Endodermal cell (in vitro differentiated cells): Measurements from ENCODE around the gene GP1BA. TPM values are rescaled to one million over a fixed set of nuclear protein-coding genes. Genes with fewer than 3 reads are reported as not detected.

Source experiments
- DNase-seq: peaks from one replicate; pipeline ENCODE4 v3.0.0-alpha.2; 2017
- H3K27ac ChIP-seq: 2 replicates; pipeline ENCODE4 v1.5.1; 2013; ENCODE audit warnings: mild to moderate bottlenecking, low read depth, low read length, moderate library complexity
- H3K27me3 ChIP-seq: 2 replicates; pipeline ENCODE4 v1.6.1; 2013; ENCODE audit warnings: mild to moderate bottlenecking, low read length, moderate library complexity; ENCODE audit not compliant: insufficient read depth, control insufficient read depth, poor library complexity, severe bottlenecking
- H3K36me3 ChIP-seq: 2 replicates; pipeline ENCODE4 v1.7.0; 2013; ENCODE audit warnings: mild to moderate bottlenecking, low read length, moderate library complexity; ENCODE audit not compliant: control insufficient read depth, insufficient read depth
- H3K4me1 ChIP-seq: one replicate; pipeline ENCODE4 v1.7.0; 2013; ENCODE audit warnings: low read length; ENCODE audit not compliant: control insufficient read depth, insufficient read depth
- H3K4me3 ChIP-seq: 2 replicates; pipeline ENCODE4 v1.5.1; 2013; ENCODE audit warnings: mild to moderate bottlenecking, low read length, moderate library complexity
- H3K9ac ChIP-seq: 2 replicates; pipeline ENCODE4 v1.6.1; 2013; ENCODE audit warnings: mild to moderate bottlenecking, low read length, moderate library complexity; ENCODE audit not compliant: poor library complexity, severe bottlenecking; ENCODE audit errors: extremely low read depth
- H3K9me3 ChIP-seq: 2 replicates; pipeline ENCODE4 v1.6.1; 2013; ENCODE audit warnings: mild to moderate bottlenecking, low read length, moderate library complexity; ENCODE audit not compliant: control insufficient read depth
- H3K27ac Mint-ChIP-seq: 2 replicates; pipeline ENCODE4 v1.8.0; 2020; ENCODE audit warnings: mixed read lengths
- H3K27me3 Mint-ChIP-seq: 2 replicates; pipeline ENCODE4 v1.8.0; 2021; ENCODE audit warnings: mild to moderate bottlenecking, mixed read lengths; ENCODE audit not compliant: insufficient read depth
- H3K36me3 Mint-ChIP-seq: 2 replicates; pipeline ENCODE4 v1.8.0; 2020; ENCODE audit warnings: low read depth, mixed read lengths
- H3K4me1 Mint-ChIP-seq: 2 replicates; pipeline ENCODE4 v1.8.0; 2020; ENCODE audit warnings: mixed read lengths
- H3K4me3 Mint-ChIP-seq: 2 replicates; pipeline ENCODE4 v1.8.0; 2020; ENCODE audit warnings: mild to moderate bottlenecking, moderate library complexity, mixed read lengths
- H3K9me3 Mint-ChIP-seq: 2 replicates; pipeline ENCODE4 v1.8.0; 2020; ENCODE audit warnings: mild to moderate bottlenecking, mixed read lengths
- CTCF ChIP-seq: fragments of 200-600 bp; sonication (generic); conservative IDR thresholded peaks from 2 replicates; pipeline ENCODE4 v1.5.0; 2021; ENCODE audit warnings: antibody characterized with exemption, mild to moderate bottlenecking
- WGBS, 2 experiments: methylation state at CpG; one replicate each; pipeline versions ENCODE4 v1.1.5 to v1.1.7; 2013; ENCODE audit warnings: missing lambda C conversion rate in 2 of 2, mixed read lengths in 1 of 2; ENCODE audit not compliant: insufficient coverage in 1 of 2, insufficient read length in 1 of 2; 5-methylcytosine and 5-hydroxymethylcytosine counted together
- total RNA-seq, 2 donors: library from RNA; stranded (reverse); fragmentation: NEBNext Ultra II Directional in 1 of 2; extraction: Animal tissue kit (Norgen Biotek cat#: 25700) in 1 of 2; gene quantifications; 2 replicates in 1 of 2; 3 replicates in 1 of 2; pipeline ENCODE4 v1.2.1, GENCODE V29; 2021

The GP1BA gene
- total RNA-seq, 2 donors from 2014 or later, result not detected

GRCh38 chr17:4965311-4965986, 33.4 kb downstream of the GP1BA start:
- H3K27ac ChIP-seq, result no peak overlapping the region
- H3K9me3 ChIP-seq, result peaks cover 5% of the 10 kb centered on the region
- H3K9ac ChIP-seq, result no peak overlapping the region
- no peak overlapping the region for H3K4me3 Mint-ChIP-seq
- H3K36me3 Mint-ChIP-seq, result peaks cover 29% of the 10 kb centered on the region
- H3K4me1 Mint-ChIP-seq, result peaks cover 21% of the 10 kb centered on the region
- peaks cover 12% of the 10 kb centered on the region for H3K9me3 Mint-ChIP-seq
- no peak overlapping the region for H3K4me3 ChIP-seq
- peaks cover 6% of the 10 kb centered on the region for H3K4me1 ChIP-seq
- WGBS, 2 experiments, result 95 to 96% methylated on average over 8 to 12 of the region's 15 CpGs
- no peaks in the 10 kb centered on the region for H3K27me3 ChIP-seq
- peak overlapping the region; percentile 55 for H3K27ac Mint-ChIP-seq
- no peak for TF ChIP-seq CTCF
- H3K36me3 ChIP-seq, result peaks cover 34% of the 10 kb centered on the region
- DNase-seq, result no peak
- no peaks in the 10 kb centered on the region for H3K27me3 Mint-ChIP-seq

GRCh38 chr17:4966844-4967538, 34.9 kb downstream of the GP1BA start:
- H3K9me3 ChIP-seq, result peaks cover 5% of the 10 kb centered on the region
- DNase-seq, result peak; percentile 100
- H3K27me3 Mint-ChIP-seq, result no peaks in the 10 kb centered on the region
- H3K27ac ChIP-seq, result peak overlapping the region; percentile 95
- H3K4me3 Mint-ChIP-seq, result no peak overlapping the region
- peaks cover 18% of the 10 kb centered on the region for H3K4me1 Mint-ChIP-seq
- peaks cover 31% of the 10 kb centered on the region for H3K36me3 Mint-ChIP-seq
- H3K27me3 ChIP-seq, result no peaks in the 10 kb centered on the region
- TF ChIP-seq CTCF, result no peak
- peak overlapping the region; percentile 79 for H3K9ac ChIP-seq
- no peak overlapping the region for H3K27ac Mint-ChIP-seq
- WGBS, 2 experiments, result 0 to 2% methylated on average over 14 to 42 of the region's 42 CpGs
- H3K4me1 ChIP-seq, result peaks cover 6% of the 10 kb centered on the region
- H3K4me3 ChIP-seq, result peak overlapping the region; percentile 90
- peaks cover 12% of the 10 kb centered on the region for H3K9me3 Mint-ChIP-seq
- peaks cover 42% of the 10 kb centered on the region for H3K36me3 ChIP-seq

GRCh38 chr17:4967539-4968485, 35.7 kb downstream of the GP1BA start, which contains the start of gene SPAG7:
SPAG7 (minus strand) TSS chr17:4967817; CDS start chr17:4967804, 13 bp downstream.
- peak within 1 kb of the TSS; percentile 95 for H3K27ac ChIP-seq
- TF ChIP-seq CTCF, result no peak
- peaks cover 31% of the 10 kb centered on the region for H3K36me3 Mint-ChIP-seq
- no peak within 1 kb of the TSS for H3K4me3 Mint-ChIP-seq
- peaks cover 3% of the 10 kb centered on the region for H3K27me3 Mint-ChIP-seq
- H3K27ac Mint-ChIP-seq, result no peak within 1 kb of the TSS
- peaks cover 46% of the 10 kb centered on the region for H3K36me3 ChIP-seq
- peak within 1 kb of the TSS; percentile 79 for H3K9ac ChIP-seq
- peaks cover 25% of the 10 kb centered on the region for H3K4me1 Mint-ChIP-seq
- peaks cover 12% of the 10 kb centered on the region for H3K9me3 Mint-ChIP-seq
- H3K4me1 ChIP-seq, result peaks cover 6% of the 10 kb centered on the region
- peak within 1 kb of the TSS; percentile 90 for H3K4me3 ChIP-seq
- peaks cover 5% of the 10 kb centered on the region for H3K9me3 ChIP-seq
- no peaks in the 10 kb centered on the region for H3K27me3 ChIP-seq
- peak; percentile 99 for DNase-seq
- 0 to 7% methylated on average over 32 to 66 of the region's 66 CpGs for WGBS, 2 experiments
